ENCODE measurements around the gene CEPT1.

Gene CEPT1

DNA sequence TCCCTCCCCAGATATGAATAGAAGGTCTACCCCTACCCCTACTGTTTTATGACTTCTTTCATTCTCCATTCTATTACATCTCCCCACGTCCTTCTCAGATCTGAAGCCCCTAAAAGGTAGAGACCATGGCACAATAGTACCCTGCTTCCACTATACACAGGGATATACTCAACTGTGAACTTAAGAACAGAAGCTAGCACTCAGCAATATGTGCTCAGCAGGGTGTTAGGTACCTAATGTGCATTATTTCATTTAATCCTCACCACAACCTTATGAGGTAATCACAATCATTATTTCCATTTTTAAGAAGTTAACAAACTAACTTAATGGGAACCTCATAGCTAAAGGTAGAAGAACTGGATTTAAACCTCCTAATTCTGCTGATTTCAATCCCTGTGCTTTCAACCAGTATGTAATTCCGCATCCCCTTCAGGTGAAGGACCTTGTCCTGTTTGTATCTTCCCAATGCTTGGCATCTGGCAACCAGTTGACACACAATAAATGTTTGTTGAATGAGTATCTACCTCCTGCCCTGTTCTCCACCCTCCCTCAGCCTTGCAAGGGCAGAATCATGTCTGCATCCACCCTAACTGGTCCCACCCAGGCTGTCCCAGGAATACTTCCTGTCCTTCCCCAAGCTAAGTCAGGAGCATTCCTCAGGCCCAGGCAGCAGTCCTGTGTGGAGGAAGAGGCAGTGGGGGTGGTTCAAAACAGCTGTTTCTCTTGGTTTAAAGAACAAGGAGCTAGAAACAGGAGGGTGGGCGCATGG is 53.9 kb downstream of the CEPT1 start:
- no peak for DNase-seq (ENCODE audit: low spot score)

DNA sequence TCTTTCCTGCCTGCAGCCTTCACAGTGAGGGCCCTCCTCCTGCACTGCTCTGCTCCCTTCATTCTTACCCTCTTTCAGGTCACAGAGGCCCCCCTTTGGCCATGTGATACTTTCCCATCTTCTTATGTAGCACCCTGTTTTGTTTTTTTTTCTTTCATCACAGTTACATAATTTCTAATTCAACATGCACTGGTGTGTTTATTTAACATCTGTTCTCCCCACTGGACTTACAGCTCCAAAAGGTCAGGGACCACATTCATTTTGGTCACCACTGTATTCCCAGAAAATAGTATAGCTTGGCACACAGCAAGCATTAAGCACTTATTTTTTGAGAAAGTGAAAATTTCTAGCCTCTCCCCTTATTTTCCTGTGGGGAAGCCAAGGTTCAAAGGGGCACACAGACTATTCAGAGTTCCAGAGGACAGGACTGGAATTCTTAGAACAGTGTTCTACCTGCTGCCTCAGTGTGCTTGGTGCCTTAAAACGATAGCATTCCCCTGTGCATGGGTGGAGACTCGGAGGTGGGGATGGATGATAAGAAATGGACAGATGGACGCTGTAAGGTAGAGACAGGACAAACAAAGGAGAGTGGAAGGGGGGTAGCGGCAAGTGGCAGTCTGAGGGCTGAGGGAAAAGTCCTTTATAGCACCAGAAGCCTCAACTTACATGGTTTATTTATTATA is 55.1 kb downstream of the CEPT1 start:
- DNase-seq (ENCODE audit: low spot score), result no peak

DNA sequence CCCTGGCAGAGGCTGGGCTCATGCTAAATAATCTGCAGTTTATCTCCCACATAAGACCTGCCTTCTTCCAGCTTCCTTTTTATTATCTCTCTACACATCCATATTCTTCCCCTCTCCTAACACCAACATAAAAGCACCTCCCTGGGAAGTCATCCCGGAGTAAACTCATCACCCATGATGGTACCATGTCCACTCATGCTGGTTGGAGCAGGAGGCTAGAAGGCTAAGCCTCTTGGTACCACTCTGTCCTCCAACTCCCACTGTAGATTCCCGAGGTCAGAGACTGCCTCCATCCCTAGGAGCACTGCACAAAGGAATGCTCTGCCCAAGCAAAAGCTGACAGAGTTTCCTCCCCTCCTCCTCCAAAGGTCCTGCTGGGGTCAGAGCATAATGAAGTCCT is 56.2 kb downstream of the CEPT1 start:
- no peak for DNase-seq (ENCODE audit: low spot score)

DNA sequence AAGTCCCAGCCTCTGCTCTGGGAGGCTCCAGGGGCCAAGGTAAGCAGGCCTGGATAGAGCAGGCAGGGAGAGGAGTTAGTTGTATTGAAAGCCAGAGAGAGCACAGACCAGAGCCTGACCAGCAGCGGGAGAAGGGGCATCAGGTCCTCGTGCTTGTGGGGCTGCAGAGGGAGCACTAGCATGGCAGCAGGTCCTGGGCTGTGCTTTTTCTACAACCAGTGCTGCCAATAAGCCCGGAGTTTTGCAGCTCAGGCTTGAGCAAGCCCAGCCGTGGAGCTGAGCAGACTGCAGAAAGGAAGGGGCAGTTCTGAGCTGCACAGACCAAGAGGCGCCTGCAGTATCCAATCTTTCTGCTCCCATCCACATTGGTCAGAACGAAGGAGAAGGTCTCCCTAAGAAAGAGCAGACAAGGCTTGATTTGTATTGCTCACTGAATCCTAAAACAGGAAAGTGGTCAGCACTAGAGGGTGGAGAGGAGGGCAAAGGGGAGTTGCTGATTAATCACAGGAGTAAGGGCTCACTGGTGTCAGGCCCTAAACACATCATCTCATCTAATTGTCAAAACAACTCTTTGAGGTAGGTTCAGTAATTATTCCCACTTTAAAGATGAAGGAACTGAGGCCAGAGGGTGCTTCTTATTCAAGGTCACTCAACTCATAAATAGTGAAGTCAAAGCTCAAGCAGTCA is 57.7 kb downstream of the CEPT1 start:
- DNase-seq (ENCODE audit: low spot score), result peak; percentile 70

DNA sequence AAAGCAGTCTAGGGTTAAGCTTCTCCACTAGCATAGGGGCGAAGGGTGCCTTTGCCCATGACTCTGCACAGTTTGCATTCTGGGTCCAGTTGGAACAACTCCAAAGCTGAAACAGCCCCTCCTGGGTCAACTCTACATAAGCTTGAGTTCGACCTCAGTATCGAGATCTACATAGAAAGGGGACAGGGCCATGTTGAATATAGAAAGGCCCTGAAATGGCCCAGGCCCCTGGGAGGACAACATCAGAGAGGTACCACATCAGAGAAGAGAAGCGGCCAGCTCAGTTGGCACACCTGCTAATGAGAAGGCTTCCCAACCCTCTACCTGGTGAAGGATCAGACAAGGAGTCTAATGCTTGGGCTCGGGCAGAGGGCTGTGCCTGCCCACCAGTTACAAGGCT is 58.8 kb downstream of the CEPT1 start:
- no peak for DNase-seq (ENCODE audit: low spot score)

DNA sequence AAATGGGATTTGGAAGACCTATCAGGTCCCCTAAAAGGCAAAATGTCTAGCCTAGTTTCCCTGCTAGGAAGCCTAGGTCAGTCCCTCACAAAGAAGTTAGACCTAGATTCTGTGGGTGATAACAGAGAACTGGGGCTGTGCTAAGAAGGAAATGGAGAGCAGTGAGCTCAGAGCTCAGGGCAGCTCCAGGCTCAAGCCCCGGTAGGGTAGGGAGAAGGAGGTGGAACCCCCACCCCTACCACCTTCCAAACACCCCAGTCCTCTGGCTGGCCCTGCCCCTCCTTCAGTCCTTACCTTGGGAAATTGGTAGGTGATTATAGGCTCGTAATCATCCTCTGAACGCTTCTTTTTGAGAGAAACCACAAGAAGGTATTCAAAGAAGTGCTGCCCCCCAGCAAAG is 59.3 kb downstream of the CEPT1 start:
- no peak for DNase-seq (ENCODE audit: low spot score)

DNA sequence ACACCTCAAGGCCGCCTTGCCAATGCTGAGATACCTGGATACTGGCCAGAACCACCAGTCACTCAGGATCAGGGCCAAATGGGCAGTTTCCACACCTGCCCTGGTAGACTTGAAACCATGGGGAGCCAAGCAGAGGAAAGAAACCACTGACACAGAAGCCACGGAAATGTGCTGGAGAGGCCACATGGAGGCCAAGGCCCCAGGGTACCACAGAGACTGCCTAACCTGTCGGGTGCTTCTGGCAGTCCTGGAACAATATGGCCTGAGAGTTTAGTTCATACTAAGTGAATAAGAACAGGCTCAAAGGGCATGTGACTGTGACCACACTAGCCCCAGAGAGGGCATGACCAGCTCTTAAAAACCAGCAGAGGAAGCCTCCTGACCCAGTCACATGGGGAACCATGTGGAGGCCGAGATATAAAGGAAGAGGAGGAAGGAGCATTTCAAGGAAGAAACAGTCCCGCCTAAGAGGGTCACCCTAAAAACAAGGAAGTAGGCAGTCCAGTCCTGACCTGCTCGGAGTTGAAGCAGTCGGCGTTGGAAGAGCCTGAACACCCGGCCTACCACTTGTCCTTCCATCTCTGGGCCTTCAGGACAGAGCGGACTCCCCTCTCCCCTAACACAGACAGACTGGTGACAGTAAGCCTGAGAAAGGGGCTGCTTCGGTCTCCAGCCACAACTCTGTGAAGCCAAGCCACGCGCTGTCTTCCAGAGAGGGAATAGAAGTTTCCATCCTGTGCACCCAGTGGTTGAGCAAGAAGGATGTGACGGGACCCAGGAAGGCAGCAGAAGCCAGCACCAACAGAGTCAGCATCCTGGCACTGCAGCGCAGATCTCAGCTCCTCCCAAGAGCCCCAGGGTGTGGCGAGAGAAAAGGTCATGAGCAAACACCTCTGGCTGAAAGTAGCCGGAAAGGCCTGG is 60.1 kb downstream of the CEPT1 start, which contains the start of gene DENND2D:
Gene DENND2D, minus strand, starts transcription at position 766 of the 921 bp plus-strand sequence. Its CDS starts 187 bp downstream, at position 579.
- peak; percentile 84 for DNase-seq (ENCODE audit: low spot score)

DNA sequence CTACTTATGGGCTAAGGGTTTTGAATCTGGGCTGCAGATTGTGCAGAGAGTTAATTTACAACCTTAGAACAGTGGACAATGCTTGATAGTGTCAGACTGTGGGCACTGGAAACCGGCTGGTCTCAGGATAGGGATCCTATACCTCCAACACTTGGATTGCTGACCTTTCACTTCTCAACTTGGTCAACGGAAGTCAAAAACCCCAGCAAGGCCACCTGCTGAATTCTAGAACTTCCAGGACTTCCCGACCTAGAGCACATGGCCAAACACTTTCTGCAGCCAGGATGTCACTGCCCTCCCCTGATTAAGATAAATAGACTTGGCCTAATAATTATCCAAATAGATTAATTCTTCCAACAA is 60.8 kb downstream of the CEPT1 start:
- DNase-seq (ENCODE audit: low spot score), result no peak

DNA sequence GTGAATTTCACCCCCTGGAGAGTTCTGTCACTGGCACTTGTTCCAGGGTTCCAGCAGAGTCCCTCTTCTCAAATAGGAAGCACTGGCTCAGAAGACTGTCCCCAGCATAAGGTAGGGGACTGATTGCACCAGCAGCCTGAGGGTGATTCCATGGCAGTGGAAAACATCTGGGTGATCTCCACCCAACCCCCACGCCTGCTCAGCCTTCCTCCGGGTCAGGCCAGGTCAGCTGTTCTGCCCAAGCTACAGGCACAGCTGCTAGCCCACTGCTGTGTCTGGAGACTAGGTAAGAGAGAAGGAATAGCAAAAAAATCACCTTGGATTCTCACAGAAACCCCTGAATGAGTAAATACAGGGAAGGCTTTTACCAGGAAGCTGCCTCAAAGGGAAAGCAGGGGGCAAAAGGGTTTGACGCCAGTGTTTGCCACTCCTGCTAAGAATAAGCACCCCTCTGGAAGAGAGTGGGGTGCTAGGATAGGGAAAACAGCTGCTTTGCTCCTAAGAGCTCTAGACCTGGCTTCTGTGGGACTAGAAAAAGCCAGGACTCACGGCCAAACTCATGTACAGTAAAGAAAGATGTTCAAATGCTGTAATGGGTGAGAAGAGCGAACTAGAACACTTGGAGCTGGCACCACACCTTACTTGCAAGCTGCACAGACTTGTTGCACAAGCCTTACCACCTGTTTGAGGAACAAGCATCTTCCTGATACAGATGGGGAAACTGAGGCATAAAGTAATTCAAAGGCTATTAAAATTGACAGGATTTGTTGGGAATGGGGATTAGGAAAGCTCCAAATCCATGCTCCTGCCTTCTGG is 61.5 kb downstream of the CEPT1 start:
- no peak for DNase-seq (ENCODE audit: low spot score)

DNA sequence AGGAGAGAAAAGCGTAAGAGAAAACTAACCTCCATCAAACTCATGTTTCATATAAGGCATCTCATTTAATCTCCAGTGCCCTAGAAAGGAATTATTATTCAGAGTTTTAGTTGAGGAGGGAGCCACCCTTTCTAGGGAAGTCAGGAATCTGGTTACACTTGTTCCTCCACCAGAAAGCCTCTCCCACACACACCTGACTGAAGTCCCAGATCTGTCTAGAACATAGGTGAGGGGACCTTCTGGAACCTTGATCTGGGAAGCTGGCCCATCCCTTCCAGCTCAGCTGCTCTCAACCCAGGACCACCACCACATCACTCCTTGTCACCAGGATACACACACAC is 62.3 kb downstream of the CEPT1 start:
- DNase-seq (ENCODE audit: low spot score), result no peak

DNA sequence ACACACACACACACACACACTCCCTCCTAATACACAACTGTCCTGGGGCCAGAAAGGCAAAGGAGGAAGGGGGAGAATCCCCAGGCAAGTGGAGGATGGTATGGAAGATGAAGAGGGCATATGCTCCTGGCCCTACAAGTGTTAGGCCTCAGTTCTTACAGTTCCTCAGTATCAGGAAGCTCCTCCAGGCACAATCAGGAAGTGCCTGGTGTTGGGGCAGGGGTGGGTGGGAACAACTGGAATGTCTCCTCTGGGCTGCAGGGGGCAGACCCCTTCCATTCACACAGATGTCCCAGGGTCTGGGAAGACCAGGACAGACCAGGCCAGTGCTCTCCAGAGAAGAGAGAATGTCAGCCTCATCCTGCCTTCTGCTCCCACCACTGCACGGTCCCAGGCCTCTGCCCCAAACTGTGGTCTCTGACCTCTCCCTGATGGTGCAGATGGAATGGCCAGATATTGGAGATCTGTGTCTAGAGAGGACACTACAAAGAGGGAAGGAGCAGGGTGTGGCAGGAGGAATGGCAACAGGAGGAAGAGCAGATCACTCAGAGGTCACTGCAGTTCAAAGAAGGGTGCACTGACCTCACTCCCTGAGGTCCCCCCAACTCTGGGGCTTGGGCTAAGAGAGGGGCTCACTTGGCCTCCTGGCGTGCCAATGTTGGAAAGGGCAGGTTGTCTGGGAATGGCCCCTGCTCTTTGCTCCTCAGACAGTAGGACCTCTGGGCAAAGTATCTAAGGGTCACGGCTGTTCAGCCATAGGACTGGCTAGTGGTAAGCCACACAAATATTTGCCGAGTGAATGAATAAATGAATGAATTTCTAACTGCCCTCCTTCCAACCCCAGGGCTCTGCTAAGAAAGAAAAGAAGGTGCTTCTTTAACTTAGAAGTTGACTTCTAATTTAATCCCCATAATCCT is 62.9 kb downstream of the CEPT1 start:
- no peak for DNase-seq (ENCODE audit: low spot score)

DNA sequence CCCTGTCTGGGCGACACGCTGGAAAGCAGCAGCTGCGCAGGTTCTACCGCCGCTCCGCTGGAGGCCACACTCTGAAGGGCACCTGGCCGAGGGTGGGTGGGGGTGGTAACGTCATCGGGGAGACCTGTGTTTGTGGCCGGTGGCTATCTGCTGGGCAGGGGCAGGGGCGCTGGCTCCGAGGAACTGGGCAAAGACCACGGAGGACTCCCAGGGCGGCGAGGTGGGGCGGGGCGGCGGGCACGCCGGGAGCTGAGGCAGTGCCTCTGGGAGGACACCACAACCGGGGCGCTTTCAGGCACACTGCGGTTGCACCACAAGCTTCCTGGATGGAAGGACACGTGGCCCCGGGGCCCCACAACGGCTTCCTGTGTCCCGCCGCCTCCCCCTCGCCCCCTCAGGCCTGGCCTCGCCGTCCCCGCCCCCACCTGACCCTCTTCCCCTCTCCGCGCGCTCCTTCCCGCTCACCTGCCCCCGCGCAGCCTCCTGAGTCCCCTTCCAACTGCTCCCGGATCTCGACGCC is 63.7 kb downstream of the CEPT1 start:
- peak; percentile 91 for DNase-seq (ENCODE audit: low spot score)

DNA sequence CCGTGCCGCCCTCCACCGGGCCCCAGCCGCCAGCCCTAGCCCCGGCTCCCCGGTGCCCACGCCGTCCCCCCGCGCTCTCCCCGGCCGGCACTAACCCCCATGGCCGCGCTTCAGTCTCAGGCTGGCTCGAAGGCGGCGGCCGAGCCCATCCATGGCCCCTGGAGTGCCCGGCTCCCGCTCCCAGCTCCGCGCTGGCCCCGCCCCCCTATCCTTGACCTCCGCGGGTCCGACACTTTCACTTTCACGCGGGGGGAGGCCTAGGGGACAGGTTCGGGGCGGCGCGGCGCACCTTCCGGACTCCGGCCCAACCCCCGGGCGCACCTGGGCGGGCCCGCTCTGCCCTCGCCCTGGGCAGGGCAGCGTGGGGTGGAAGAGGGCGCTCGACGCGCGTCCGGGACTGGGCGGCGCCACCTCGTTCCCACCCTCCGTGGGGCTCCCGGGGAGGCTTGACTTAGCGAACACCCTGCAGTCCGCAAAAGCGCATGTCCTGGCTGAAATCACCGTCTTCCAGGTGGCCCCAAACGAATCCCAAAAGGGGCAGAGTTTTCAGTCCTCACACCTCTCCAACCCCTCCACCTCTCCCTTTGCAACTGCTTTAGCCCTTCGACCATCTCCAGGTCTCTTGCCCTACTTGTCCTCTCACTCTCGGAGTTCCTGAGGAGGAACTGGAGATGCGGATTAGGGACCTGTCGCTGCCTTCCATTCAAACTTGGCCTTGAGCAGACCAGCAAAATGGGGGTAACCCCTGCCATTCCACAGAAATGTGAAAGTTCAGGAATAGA is 64.4 kb downstream of the CEPT1 start:
- DNase-seq (ENCODE audit: low spot score), result peak; percentile 56

DNA sequence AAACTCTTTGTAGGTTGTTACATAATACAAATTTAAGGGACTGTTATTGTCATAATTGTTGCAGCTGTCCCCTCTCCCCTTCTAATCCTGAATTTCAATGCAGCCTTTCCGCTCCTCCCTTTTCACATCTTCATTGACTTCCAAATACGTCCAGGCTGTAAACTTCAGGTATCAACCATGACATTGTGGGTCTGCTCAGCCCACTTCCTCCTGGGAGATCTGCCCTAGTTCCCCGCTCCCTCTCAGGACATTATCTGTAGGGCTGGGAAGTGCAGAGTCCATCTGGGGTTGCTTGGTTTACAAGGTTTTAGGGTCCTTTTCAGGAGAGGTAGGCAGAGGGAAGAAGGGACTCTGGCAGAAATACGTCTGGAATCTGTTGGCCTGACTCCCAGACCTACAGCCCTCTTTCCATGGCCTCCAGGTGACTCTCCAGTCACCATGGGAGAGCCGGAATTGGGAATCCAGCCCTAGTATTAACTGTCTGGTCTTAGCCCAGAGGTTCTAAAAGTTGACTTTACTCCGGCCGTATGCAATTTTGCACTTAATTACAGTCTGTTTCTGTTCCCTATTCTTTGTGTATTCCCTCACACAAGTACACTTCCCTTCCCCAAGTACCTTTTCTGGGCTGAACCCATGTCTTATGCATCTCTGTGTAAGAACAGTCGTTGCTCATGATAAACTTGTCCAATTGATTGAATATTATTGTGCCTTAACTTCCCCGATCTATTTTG is 65.1 kb downstream of the CEPT1 start:
- DNase-seq (ENCODE audit: low spot score), result no peak

DNA sequence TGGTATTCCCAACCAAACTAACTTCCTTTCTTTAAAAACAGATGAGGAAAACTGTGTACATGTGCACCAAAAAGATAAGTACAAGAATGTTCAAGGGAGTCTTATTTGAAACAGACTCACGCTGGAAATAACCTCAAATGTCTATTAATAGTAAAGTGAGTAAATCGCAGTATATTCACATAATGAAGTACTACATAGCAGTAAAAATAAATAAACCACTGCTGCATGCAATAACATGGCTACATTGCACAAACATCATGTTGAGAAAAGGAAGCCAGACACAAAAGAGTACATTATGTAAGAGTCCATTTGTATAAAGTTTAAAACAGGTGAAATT is 65.7 kb downstream of the CEPT1 start:
- DNase-seq (ENCODE audit: low spot score), result no peak

DNA sequence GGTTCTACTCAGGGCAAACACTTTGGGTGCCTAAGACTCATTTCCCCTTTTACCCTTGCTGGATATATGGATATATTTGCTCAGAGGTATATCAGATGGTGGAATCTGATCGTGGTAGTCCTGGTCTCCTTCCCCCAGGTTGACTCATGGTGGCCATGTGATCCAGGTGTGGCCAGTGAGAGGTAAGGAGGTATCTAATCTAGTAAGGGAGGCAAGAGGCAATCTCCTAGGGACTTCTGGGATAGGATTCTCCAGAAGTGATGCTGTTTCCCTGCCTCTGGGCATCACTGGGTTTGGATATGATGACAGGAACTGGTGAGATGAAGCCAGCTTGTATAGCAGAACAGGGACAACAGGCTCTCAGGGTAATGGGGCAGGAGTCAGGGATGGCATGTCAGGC is 68.9 kb downstream of the CEPT1 start:
- DNase-seq (ENCODE audit: low spot score), result no peak

DNA sequence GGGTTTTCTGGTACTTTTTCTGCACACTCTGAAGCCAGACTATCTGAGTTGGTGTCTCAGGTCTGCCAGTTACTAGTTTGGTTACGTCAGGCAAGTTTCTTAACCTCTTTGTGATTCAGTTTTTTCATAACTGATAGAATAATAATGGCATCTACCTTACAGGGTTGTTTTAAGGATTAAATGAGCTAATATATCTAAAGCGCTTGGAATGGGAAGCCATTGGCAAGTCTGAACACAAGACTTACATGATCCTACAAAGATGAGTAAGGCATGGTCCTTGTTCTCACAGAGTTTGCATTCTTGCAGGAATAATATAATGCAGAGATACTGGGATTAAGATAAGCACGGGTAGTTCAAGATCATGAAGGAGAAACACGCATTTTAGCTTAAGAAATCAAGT is 69.6 kb downstream of the CEPT1 start:
- DNase-seq (ENCODE audit: low spot score), result no peak

DNA sequence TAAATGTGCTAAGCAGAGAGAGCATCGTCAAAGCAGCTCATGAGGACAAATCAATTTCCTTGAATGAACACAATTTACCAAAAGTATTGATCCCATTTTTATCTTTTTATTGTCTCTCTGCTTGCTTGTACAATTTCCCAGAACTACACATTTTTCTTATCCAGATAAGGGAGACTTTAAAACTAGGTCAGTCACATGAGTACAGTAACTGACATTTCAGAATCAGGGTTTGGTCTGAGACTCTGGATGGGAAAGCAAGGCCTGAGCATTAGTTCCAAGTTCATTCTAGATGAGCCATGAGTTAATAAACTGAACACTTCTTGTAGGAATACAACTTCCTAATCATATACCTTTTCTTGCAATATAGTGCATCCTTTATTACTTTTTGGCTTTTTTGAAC is 71.9 kb downstream of the CEPT1 start:
- no peak for DNase-seq (ENCODE audit: low spot score)

Measured in activated CD4-positive, alpha-beta T cell treated with anti-CD3 and anti-CD28 coated beads, Interleukin-2, Interleukin-4, amounts not matched to agents 100 ng/mL and 50 ng/mL, durations not matched to agents 16 hours and 8 hours (primary cell).